Astrocyte (in vitro differentiated cells and primary cell): ENCODE data around the gene MSX2. TPM values are rescaled to one million over a fixed set of nuclear protein-coding genes. Genes with fewer than 3 reads are reported as not detected.

Experiments used
- DNase-seq: peaks from one replicate; pipeline ENCODE4 v3.0.0-alpha.2; 2010; ENCODE audit warnings: low read depth
- FAIRE-seq: peaks from 2 replicates; lab custom pipeline; 2011; peaks lifted over from hg19 to GRCh38; lab: Jason Lieb, UNC
- H2AFZ ChIP-seq: 2 replicates; pipeline ENCODE4 v1.6.0; 2012; ENCODE audit warnings: low read depth, low read length, inconsistent platforms
- H3K27ac ChIP-seq: 2 replicates; pipeline ENCODE4 v1.5.1; 2011; ENCODE audit warnings: low read depth, low read length, inconsistent platforms
- H3K27me3 ChIP-seq: 2 replicates; pipeline ENCODE4 v1.6.0; 2011; ENCODE audit warnings: low read length, inconsistent platforms; ENCODE audit not compliant: insufficient read depth
- H3K36me3 ChIP-seq: 2 replicates; pipeline ENCODE4 v1.5.1; 2011; ENCODE audit warnings: low read length, inconsistent platforms; ENCODE audit not compliant: insufficient read depth
- H3K4me1 ChIP-seq: 2 replicates; pipeline ENCODE4 v1.5.1; 2011; ENCODE audit warnings: low read length, inconsistent platforms; ENCODE audit not compliant: insufficient read depth
- H3K4me2 ChIP-seq: 2 replicates; pipeline ENCODE4 v1.6.0; 2012; ENCODE audit warnings: low read length, inconsistent platforms
- H3K4me3 ChIP-seq: 2 replicates; pipeline ENCODE4 v1.5.1; 2011; ENCODE audit warnings: low read depth, mild to moderate bottlenecking, low read length, inconsistent platforms; ENCODE audit not compliant: insufficient read depth
- H3K79me2 ChIP-seq: 2 replicates; pipeline ENCODE4 v1.6.0; 2012; ENCODE audit warnings: mild to moderate bottlenecking, low read length, inconsistent platforms; ENCODE audit not compliant: insufficient read depth
- H3K9ac ChIP-seq: 2 replicates; pipeline ENCODE4 v1.6.0; 2012; ENCODE audit warnings: mild to moderate bottlenecking, low read length, inconsistent platforms
- H3K9me3 ChIP-seq: 2 replicates; pipeline ENCODE4 v1.5.1; 2012; ENCODE audit warnings: low read depth, mild to moderate bottlenecking, low read length, inconsistent platforms; ENCODE audit not compliant: insufficient read depth
- H4K20me1 ChIP-seq: 2 replicates; pipeline ENCODE4 v1.6.0; 2012; ENCODE audit warnings: low read length, inconsistent platforms; ENCODE audit not compliant: insufficient read depth
- H3K27ac Mint-ChIP-seq: one replicate; pipeline ENCODE4 v1.8.0; 2021; ENCODE audit warnings: mild to moderate bottlenecking, mixed read lengths; ENCODE audit not compliant: unreplicated experiment
- H3K27me3 Mint-ChIP-seq: one replicate; pipeline ENCODE4 v1.8.0; 2021; ENCODE audit warnings: low read depth, mixed read lengths; ENCODE audit not compliant: unreplicated experiment
- H3K36me3 Mint-ChIP-seq: one replicate; pipeline ENCODE4 v1.8.0; 2021; ENCODE audit warnings: low read depth, mixed read lengths; ENCODE audit not compliant: unreplicated experiment
- H3K4me1 Mint-ChIP-seq: one replicate; pipeline ENCODE4 v1.8.0; 2021; ENCODE audit warnings: low read depth, mixed read lengths; ENCODE audit not compliant: unreplicated experiment
- H3K4me3 Mint-ChIP-seq: one replicate; pipeline ENCODE4 v1.8.0; 2021; ENCODE audit warnings: mild to moderate bottlenecking, moderate library complexity, mixed read lengths; ENCODE audit not compliant: unreplicated experiment
- H3K9me3 Mint-ChIP-seq: one replicate; pipeline ENCODE4 v1.8.0; 2021; ENCODE audit warnings: mild to moderate bottlenecking, mixed read lengths; ENCODE audit not compliant: unreplicated experiment
- CTCF ChIP-seq: IDR thresholded peaks from 2 replicates; pipeline ENCODE4 v1.5.1; 2011; ENCODE audit warnings: low read depth, mild to moderate bottlenecking, inconsistent platforms, low read length, moderate library complexity; ENCODE audit not compliant: insufficient read depth
- EZH2 ChIP-seq: IDR thresholded peaks from 2 replicates; pipeline ENCODE4 v1.6.1; 2012; ENCODE audit warnings: mild to moderate bottlenecking, low read length, inconsistent platforms; ENCODE audit not compliant: insufficient read depth
- total RNA-seq: library from RNA; stranded (reverse); gene quantifications from 2 replicates; pipeline ENCODE4 v1.2.1, GENCODE V29; 2021

MSX2 gene
- total RNA-seq, 1 donor from 2014 or later = 12.0 TPM

- Histone ChIP-seq H4K20me1 (no peaks in the 10 kb centered on the region), H3K36me3 (no peaks in the 10 kb centered on the region), H2AFZ (no peak overlapping the region), H3K79me2 (no peaks in the 10 kb centered on the region), H3K27ac (no peak overlapping the region), H3K4me2 (peak overlapping the region; percentile 63), H3K4me1 (no peaks in the 10 kb centered on the region), H3K27me3 (peaks cover 48% of the 10 kb centered on the region), H3K4me3 (no peak overlapping the region), H3K9ac (no peak overlapping the region), H3K9me3 (no peaks in the 10 kb centered on the region)
- H3K4me1 Mint-ChIP-seq = peaks cover 1% of the 10 kb centered on the region
- H3K4me3 Mint-ChIP-seq = no peak overlapping the region
- H3K9me3 Mint-ChIP-seq = no peaks in the 10 kb centered on the region
- H3K27ac Mint-ChIP-seq = no peak overlapping the region
- H3K36me3 Mint-ChIP-seq = no peaks in the 10 kb centered on the region
- TF ChIP-seq CTCF = no peak
- TF ChIP-seq EZH2 = no peak
- H3K27me3 Mint-ChIP-seq = peaks cover 69% of the 10 kb centered on the region
- DNase-seq (no peak), FAIRE-seq (no peak)
Measured at GRCh38 chr5:174692982-174693422, 31.4 kb upstream of the MSX2 start.

DNA sequence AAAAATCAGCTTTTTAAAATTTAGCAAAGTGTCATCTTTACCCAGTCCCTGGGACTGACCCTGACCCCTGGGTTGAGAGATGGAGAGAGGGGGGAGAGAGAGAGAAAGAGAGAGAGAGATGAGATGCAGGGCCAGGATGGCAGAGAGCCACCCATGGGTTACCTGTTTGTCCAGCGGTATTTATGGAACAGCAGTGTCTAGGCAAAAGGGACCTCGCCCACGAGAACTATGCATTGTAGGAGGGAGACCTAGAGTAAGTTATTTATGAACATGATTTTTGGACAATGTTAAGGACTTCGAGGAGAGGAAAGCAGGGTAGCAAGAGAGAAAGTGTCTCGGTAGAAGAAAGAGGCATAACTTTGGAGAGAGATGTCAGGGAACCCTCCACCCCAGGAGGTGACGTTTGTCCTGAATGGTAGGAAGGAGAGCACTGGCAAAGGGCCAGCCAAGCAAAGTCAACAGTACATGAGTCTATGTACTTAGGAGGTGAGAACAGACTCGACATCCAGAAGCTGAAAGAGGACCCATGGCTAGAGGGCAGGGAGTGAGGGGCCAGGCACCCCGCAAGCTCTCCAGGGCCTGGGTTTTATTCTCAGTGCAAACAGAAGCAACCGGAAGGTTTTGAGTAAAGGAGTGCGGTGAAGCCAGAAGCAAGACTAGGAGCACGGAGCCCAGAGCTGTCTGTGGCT, 30.5 kb upstream of the MSX2 start:
- Histone ChIP-seq H3K27me3 (peaks cover 40% of the 10 kb centered on the region), H3K27ac (no peak overlapping the region), H3K4me3 (no peak overlapping the region), H2AFZ (no peak overlapping the region), H3K79me2 (no peaks in the 10 kb centered on the region), H3K9ac (no peak overlapping the region), H3K4me2 (no peak overlapping the region), H4K20me1 (no peaks in the 10 kb centered on the region), H3K9me3 (no peaks in the 10 kb centered on the region), H3K4me1 (no peaks in the 10 kb centered on the region), H3K36me3 (no peaks in the 10 kb centered on the region)
- Mint-ChIP-seq H3K27me3 (peaks cover 68% of the 10 kb centered on the region), H3K27ac (no peak overlapping the region), H3K4me3 (no peak overlapping the region), H3K36me3 (no peaks in the 10 kb centered on the region), H3K4me1 (no peaks in the 10 kb centered on the region), H3K9me3 (no peaks in the 10 kb centered on the region)
- TF ChIP-seq EZH2 (no peak), CTCF (no peak)
- no peak for FAIRE-seq
- no peak for DNase-seq

DNA sequence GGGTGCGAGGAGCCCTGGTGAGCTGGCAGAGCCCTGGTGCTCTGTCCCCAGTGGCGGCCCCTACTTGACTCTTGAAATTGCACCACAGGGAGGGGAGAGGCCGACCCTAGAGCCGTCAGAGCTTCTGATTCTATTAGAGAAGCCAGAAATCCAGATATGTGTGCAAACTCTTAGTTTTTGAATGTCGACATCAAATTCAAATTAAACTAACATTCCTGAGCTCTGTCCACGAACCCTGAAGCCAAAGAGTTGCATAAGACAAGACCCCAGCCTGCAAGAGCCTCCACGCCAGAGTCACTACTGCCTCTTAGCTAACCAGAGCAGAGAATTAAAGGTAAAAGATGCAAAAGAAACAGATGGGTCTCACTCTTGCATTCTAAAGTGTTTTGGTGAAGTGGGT, 29.8 kb upstream of the MSX2 start:
- H3K9me3 ChIP-seq = no peaks in the 10 kb centered on the region
- peaks cover 62% of the 10 kb centered on the region for H3K27me3 Mint-ChIP-seq

More for the DNA sequence above, 29.8 kb upstream of the MSX2 start:
- Histone ChIP-seq H3K4me1 (no peaks in the 10 kb centered on the region), H3K4me3 (no peak overlapping the region), H4K20me1 (no peaks in the 10 kb centered on the region), H3K36me3 (no peaks in the 10 kb centered on the region), H3K4me2 (no peak overlapping the region), H2AFZ (no peak overlapping the region), H3K9ac (no peak overlapping the region), H3K27me3 (peaks cover 35% of the 10 kb centered on the region), H3K79me2 (no peaks in the 10 kb centered on the region), H3K27ac (no peak overlapping the region)
- FAIRE-seq (no peak), DNase-seq (no peak)
- H3K27ac Mint-ChIP-seq = no peak overlapping the region
- H3K36me3 Mint-ChIP-seq = no peaks in the 10 kb centered on the region
- H3K4me3 Mint-ChIP-seq = no peak overlapping the region
- H3K4me1 Mint-ChIP-seq = no peaks in the 10 kb centered on the region
- TF ChIP-seq CTCF (no peak), EZH2 (no peak)
- no peaks in the 10 kb centered on the region for H3K9me3 Mint-ChIP-seq
